ENCODE results near the gene PHLDB1.

Gene PHLDB1

GRCh38 chr11:118625976-118626375, 18.6 kb downstream of the PHLDB1 start:
- H3K4me1 Mint-ChIP-seq, result peaks cover 3% of the 10 kb centered on the region
- ATAC-seq, result no peak
- H3K4me3 Mint-ChIP-seq, result no peak overlapping the region
- H3K27me3 Mint-ChIP-seq, result peaks cover 29% of the 10 kb centered on the region
- no peaks in the 10 kb centered on the region for H3K9me3 Mint-ChIP-seq
- H3K27ac Mint-ChIP-seq, result no peak overlapping the region
- H3K36me3 Mint-ChIP-seq, result no peaks in the 10 kb centered on the region

- Mint-ChIP-seq H3K4me1 (no peaks in the 10 kb centered on the region), H3K4me3 (no peak overlapping the region), H3K27ac (no peak overlapping the region), H3K36me3 (no peaks in the 10 kb centered on the region), H3K27me3 (peaks cover 22% of the 10 kb centered on the region), H3K9me3 (no peaks in the 10 kb centered on the region)
- ATAC-seq, result no peak
These were observed 20.2 kb downstream of the PHLDB1 start for GRCh38 chr11:118627566-118627965.

GRCh38 chr11:118628031-118628430, 20.6 kb downstream of the PHLDB1 start:
- Mint-ChIP-seq H3K36me3 (no peaks in the 10 kb centered on the region), H3K27ac (no peak overlapping the region), H3K4me3 (no peak overlapping the region), H3K4me1 (no peaks in the 10 kb centered on the region), H3K27me3 (peaks cover 24% of the 10 kb centered on the region), H3K9me3 (no peaks in the 10 kb centered on the region)
- ATAC-seq, result no peak

- Mint-ChIP-seq H3K36me3 (no peaks in the 10 kb centered on the region), H3K4me1 (no peaks in the 10 kb centered on the region), H3K27me3 (peaks cover 28% of the 10 kb centered on the region), H3K4me3 (no peak overlapping the region), H3K27ac (no peak overlapping the region), H3K9me3 (no peaks in the 10 kb centered on the region)
- ATAC-seq, result no peak
These were observed 21.0 kb downstream of the PHLDB1 start for GRCh38 chr11:118628432-118628831.

- no peak for ATAC-seq
- H3K9me3 Mint-ChIP-seq, result no peaks in the 10 kb centered on the region
- peaks cover 22% of the 10 kb centered on the region for H3K27me3 Mint-ChIP-seq
- H3K36me3 Mint-ChIP-seq, result no peaks in the 10 kb centered on the region
- no peak overlapping the region for H3K4me3 Mint-ChIP-seq
- H3K4me1 Mint-ChIP-seq, result no peaks in the 10 kb centered on the region
- no peak overlapping the region for H3K27ac Mint-ChIP-seq
These were observed 21.6 kb downstream of the PHLDB1 start for GRCh38 chr11:118628861-118629549.

GRCh38 chr11:118629761-118630661, 22.6 kb downstream of the PHLDB1 start:
- Mint-ChIP-seq H3K4me3 (no peak overlapping the region), H3K9me3 (no peaks in the 10 kb centered on the region), H3K4me1 (no peaks in the 10 kb centered on the region), H3K27me3 (peaks cover 25% of the 10 kb centered on the region), H3K36me3 (no peaks in the 10 kb centered on the region), H3K27ac (no peak overlapping the region)
- ATAC-seq, result no peak

GRCh38 chr11:118631142-118631909, 23.9 kb downstream of the PHLDB1 start:
- peaks cover 25% of the 10 kb centered on the region for H3K27me3 Mint-ChIP-seq
- no peaks in the 10 kb centered on the region for H3K4me1 Mint-ChIP-seq
- H3K4me3 Mint-ChIP-seq, result no peak overlapping the region
- no peaks in the 10 kb centered on the region for H3K9me3 Mint-ChIP-seq
- no peaks in the 10 kb centered on the region for H3K36me3 Mint-ChIP-seq
- no peak overlapping the region for H3K27ac Mint-ChIP-seq
- ATAC-seq, result no peak

GRCh38 chr11:118632577-118633318, 25.3 kb downstream of the PHLDB1 start:
- H3K36me3 Mint-ChIP-seq, result no peaks in the 10 kb centered on the region
- peaks cover 25% of the 10 kb centered on the region for H3K27me3 Mint-ChIP-seq
- no peak for ATAC-seq
- H3K4me1 Mint-ChIP-seq, result no peaks in the 10 kb centered on the region
- H3K27ac Mint-ChIP-seq, result no peak overlapping the region
- H3K4me3 Mint-ChIP-seq, result no peak overlapping the region
- no peaks in the 10 kb centered on the region for H3K9me3 Mint-ChIP-seq

- H3K4me1 Mint-ChIP-seq, result no peaks in the 10 kb centered on the region
- no peak overlapping the region for H3K27ac Mint-ChIP-seq
- no peaks in the 10 kb centered on the region for H3K36me3 Mint-ChIP-seq
- peaks cover 25% of the 10 kb centered on the region for H3K27me3 Mint-ChIP-seq
- H3K4me3 Mint-ChIP-seq, result no peak overlapping the region
- ATAC-seq, result no peak
- H3K9me3 Mint-ChIP-seq, result no peaks in the 10 kb centered on the region
These were observed 25.9 kb downstream of the PHLDB1 start for GRCh38 chr11:118633319-118633690.

GRCh38 chr11:118633979-118634378, 26.6 kb downstream of the PHLDB1 start:
- H3K27me3 Mint-ChIP-seq, result peaks cover 25% of the 10 kb centered on the region
- no peaks in the 10 kb centered on the region for H3K36me3 Mint-ChIP-seq
- H3K27ac Mint-ChIP-seq, result no peak overlapping the region
- H3K9me3 Mint-ChIP-seq, result no peaks in the 10 kb centered on the region
- no peak for ATAC-seq
- H3K4me1 Mint-ChIP-seq, result no peaks in the 10 kb centered on the region
- no peak overlapping the region for H3K4me3 Mint-ChIP-seq

- Mint-ChIP-seq H3K36me3 (no peaks in the 10 kb centered on the region), H3K9me3 (no peaks in the 10 kb centered on the region), H3K27ac (no peak overlapping the region), H3K4me1 (no peaks in the 10 kb centered on the region), H3K27me3 (peaks cover 25% of the 10 kb centered on the region), H3K4me3 (no peak overlapping the region)
- ATAC-seq, result no peak
These were observed 27.2 kb downstream of the PHLDB1 start for GRCh38 chr11:118634431-118635236.

GRCh38 chr11:118635237-118635591, 27.8 kb downstream of the PHLDB1 start:
- no peak overlapping the region for H3K4me3 Mint-ChIP-seq
- H3K36me3 Mint-ChIP-seq, result no peaks in the 10 kb centered on the region
- ATAC-seq, result no peak
- no peaks in the 10 kb centered on the region for H3K9me3 Mint-ChIP-seq
- peaks cover 25% of the 10 kb centered on the region for H3K27me3 Mint-ChIP-seq
- no peak overlapping the region for H3K27ac Mint-ChIP-seq
- no peaks in the 10 kb centered on the region for H3K4me1 Mint-ChIP-seq

- Mint-ChIP-seq H3K27ac (no peak overlapping the region), H3K27me3 (peaks cover 25% of the 10 kb centered on the region), H3K4me1 (no peaks in the 10 kb centered on the region), H3K9me3 (no peaks in the 10 kb centered on the region), H3K4me3 (no peak overlapping the region), H3K36me3 (no peaks in the 10 kb centered on the region)
- no peak for ATAC-seq
These were observed 28.2 kb downstream of the PHLDB1 start for GRCh38 chr11:118635642-118636041.

- peaks cover 18% of the 10 kb centered on the region for H3K27me3 Mint-ChIP-seq
- no peaks in the 10 kb centered on the region for H3K9me3 Mint-ChIP-seq
- H3K27ac Mint-ChIP-seq, result no peak overlapping the region
- H3K4me1 Mint-ChIP-seq, result no peaks in the 10 kb centered on the region
- H3K4me3 Mint-ChIP-seq, result no peak overlapping the region
- ATAC-seq, result no peak
- no peaks in the 10 kb centered on the region for H3K36me3 Mint-ChIP-seq
These were observed 29.3 kb downstream of the PHLDB1 start for GRCh38 chr11:118636569-118637290.
